Measurements from ENCODE around the gene HLA-DQA2.
"Not testable (repeated sequence)": the region's sequence is repeated elsewhere in the genome, so short reads cannot be mapped to it uniquely, and the experiment has no call there.

HLA-DQA2 gene

GRCh38 chr6:32741031-32741960 lies at the start of gene HLA-DQA2:
Gene HLA-DQA2 (plus strand): TSS chr6:32741391. CDS start chr6:32741444, 53 bp downstream.
- no peak for DNase-seq

GRCh38 chr6:32692019-32692418 lies 49.2 kb upstream of the HLA-DQA2 start:
- DNase-seq, result peak; percentile 51

GRCh38 chr6:32697031-32697430 lies 44.2 kb upstream of the HLA-DQA2 start:
- DNase-seq, result no peak

GRCh38 chr6:32700391-32701040 lies 40.7 kb upstream of the HLA-DQA2 start:
- DNase-seq, result no peak

GRCh38 chr6:32703347-32703746 lies 37.8 kb upstream of the HLA-DQA2 start:
- no peak for DNase-seq

- not testable (repeated sequence) for DNase-seq
These were observed 36.0 kb upstream of the HLA-DQA2 start for GRCh38 chr6:32705164-32705563.

- no peak for DNase-seq
These were observed 31.6 kb upstream of the HLA-DQA2 start for GRCh38 chr6:32709625-32710024.

- DNase-seq, result no peak
These were observed 27.9 kb upstream of the HLA-DQA2 start for GRCh38 chr6:32713241-32713640.

GRCh38 chr6:32716396-32716795 lies 24.8 kb upstream of the HLA-DQA2 start:
- no peak for DNase-seq

- DNase-seq, result no peak
These were observed 22.3 kb upstream of the HLA-DQA2 start for GRCh38 chr6:32718879-32719278.

- DNase-seq, result no peak
These were observed 3.1 kb upstream of the HLA-DQA2 start for GRCh38 chr6:32738126-32738525.

- DNase-seq, result no peak
These were observed 1.2 kb downstream of the HLA-DQA2 start for GRCh38 chr6:32742374-32742773.

GRCh38 chr6:32744776-32745175 lies 3.6 kb downstream of the HLA-DQA2 start:
- no peak for DNase-seq

- not testable (repeated sequence) for DNase-seq
These were observed 4.5 kb downstream of the HLA-DQA2 start for GRCh38 chr6:32745649-32746048.

- DNase-seq, result no peak
These were observed 11.4 kb downstream of the HLA-DQA2 start for GRCh38 chr6:32752580-32752979.

GRCh38 chr6:32759669-32760068 lies 18.5 kb downstream of the HLA-DQA2 start:
- no peak for DNase-seq

GRCh38 chr6:32761072-32761471 lies 19.9 kb downstream of the HLA-DQA2 start:
- DNase-seq, result no peak

- no peak for DNase-seq
These were observed 20.4 kb downstream of the HLA-DQA2 start for GRCh38 chr6:32761548-32761947.

GRCh38 chr6:32763421-32763820 lies 22.2 kb downstream of the HLA-DQA2 start, which contains the start of gene HLA-DQB2:
Gene HLA-DQB2 (minus strand): TSS chr6:32763532. CDS start chr6:32763470, 62 bp downstream.
- no peak for DNase-seq

- no peak for DNase-seq
These were observed 22.9 kb downstream of the HLA-DQA2 start for GRCh38 chr6:32764048-32764447.

- no peak for DNase-seq
These were observed 31.5 kb downstream of the HLA-DQA2 start for GRCh38 chr6:32772656-32773055.

- DNase-seq, result no peak
These were observed 33.2 kb downstream of the HLA-DQA2 start for GRCh38 chr6:32774426-32774825.

- no peak for DNase-seq
These were observed 33.9 kb downstream of the HLA-DQA2 start for GRCh38 chr6:32775071-32775470.

GRCh38 chr6:32779036-32779435 lies 37.8 kb downstream of the HLA-DQA2 start:
- no peak for DNase-seq

All from activated naive CD4-positive, alpha-beta T cell treated with anti-CD3 and anti-CD28 coated beads, Interleukin-2, amount 50 U/mL, for 16 hours (primary cell).